Effector memory CD8-positive, alpha-beta T cell (primary cell): ENCODE measurements around the gene THSD4.

ENCODE experiments used
- ATAC-seq: fragments of 150-1000 bp; cut with Tn5 transposase; replicated peaks from 2 replicates; pipeline ENCODE4 v1.10.0; 2021; ENCODE audit warnings: mild to moderate bottlenecking, moderate library complexity
- DNase-seq, 3 experiments: peaks; one replicate each; pipeline ENCODE4 v3.0.0; 2021
- H3K27ac Mint-ChIP-seq, 2 donors: one replicate each; pipeline ENCODE4 v1.8.0; 2022; ENCODE audit warnings: mild to moderate bottlenecking in 2 of 2, mixed read lengths in 2 of 2, moderate library complexity in 2 of 2
- H3K27me3 Mint-ChIP-seq, 2 donors: one replicate each; pipeline ENCODE4 v1.8.0; 2022; ENCODE audit warnings: mixed read lengths in 2 of 2
- H3K36me3 Mint-ChIP-seq: one replicate; pipeline ENCODE4 v1.8.0; 2022; ENCODE audit warnings: mild to moderate bottlenecking, moderate library complexity, mixed read lengths; ENCODE audit not compliant: insufficient read depth
- H3K4me1 Mint-ChIP-seq, 2 donors: one replicate each; pipeline ENCODE4 v1.8.0; 2022; ENCODE audit warnings: low read depth in 2 of 2, mixed read lengths in 2 of 2
- H3K4me3 Mint-ChIP-seq, 2 donors: one replicate each; pipeline ENCODE4 v1.8.0; 2022; ENCODE audit warnings: mild to moderate bottlenecking in 2 of 2, mixed read lengths in 2 of 2, moderate library complexity in 2 of 2
- H3K9me3 Mint-ChIP-seq, 2 donors: one replicate each; pipeline ENCODE4 v1.8.0; 2022; ENCODE audit warnings: mixed read lengths in 2 of 2

THSD4 gene

DNA sequence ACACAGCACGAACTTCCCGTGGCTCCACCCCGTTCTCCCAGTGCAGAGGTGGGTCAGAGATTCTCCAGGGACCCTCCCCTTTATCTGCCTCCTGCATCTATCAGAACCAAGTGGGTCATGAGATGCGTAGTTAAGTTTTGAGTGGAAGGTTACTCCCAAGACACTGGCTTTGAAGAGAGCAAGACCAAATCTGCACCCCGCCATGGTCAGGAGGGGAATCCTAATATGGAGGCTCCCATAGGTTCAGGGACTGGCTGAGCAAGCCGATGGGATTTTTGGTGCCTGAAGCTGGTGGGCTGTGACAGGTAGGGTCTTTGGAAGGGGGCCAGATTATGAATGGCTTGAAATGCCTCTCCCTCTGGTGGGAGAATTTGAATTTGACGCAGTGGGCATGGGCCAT, 488.1 kb downstream of the THSD4 start:
- no peak for DNase-seq
- H3K9me3 Mint-ChIP-seq = peaks cover 3 to 9% of the 10 kb centered on the region in 2 donors
- ATAC-seq = no peak
- peaks cover 44% of the 10 kb centered on the region in 2 donors for H3K27me3 Mint-ChIP-seq
- H3K4me3 Mint-ChIP-seq = no peak overlapping the region
- H3K4me1 Mint-ChIP-seq = no peaks in the 10 kb centered on the region
- no peak overlapping the region for H3K27ac Mint-ChIP-seq
- H3K36me3 Mint-ChIP-seq = no peaks in the 10 kb centered on the region

DNA sequence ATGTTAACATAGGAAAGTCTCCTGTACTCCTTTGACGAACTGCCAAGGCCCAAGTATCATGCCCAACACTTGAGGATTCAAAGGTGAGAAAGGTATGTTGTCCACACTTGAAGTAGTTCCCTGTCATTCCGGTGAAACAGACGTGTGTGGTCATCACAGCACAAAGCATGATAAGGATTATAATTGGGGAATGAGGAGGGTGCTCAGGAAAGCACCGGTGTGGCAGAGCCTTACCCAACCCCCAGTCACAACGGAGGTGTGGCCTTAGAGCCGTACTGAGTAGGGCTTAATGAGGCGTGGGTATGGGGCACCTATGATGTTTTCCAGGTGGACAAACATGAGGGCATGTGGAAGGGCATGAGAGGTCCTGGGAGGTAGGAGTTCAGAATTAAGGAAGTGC, 492.1 kb downstream of the THSD4 start:
- no peaks in the 10 kb centered on the region for H3K4me1 Mint-ChIP-seq
- no peaks in the 10 kb centered on the region for H3K36me3 Mint-ChIP-seq
- no peak overlapping the region for H3K4me3 Mint-ChIP-seq
- H3K27me3 Mint-ChIP-seq = peaks cover 41 to 52% of the 10 kb centered on the region in 2 donors
- ATAC-seq = no peak
- H3K9me3 Mint-ChIP-seq = peaks cover 3 to 9% of the 10 kb centered on the region in 2 donors
- no peak for DNase-seq
- no peak overlapping the region for H3K27ac Mint-ChIP-seq

GRCh38 chr15:71610728-71611552, 495.7 kb downstream of the THSD4 start:
- no peaks in the 10 kb centered on the region for H3K36me3 Mint-ChIP-seq
- H3K27me3 Mint-ChIP-seq = peaks cover 27 to 38% of the 10 kb centered on the region in 2 donors
- DNase-seq = no peak
- no peak overlapping the region for H3K27ac Mint-ChIP-seq
- no peaks in the 10 kb centered on the region for H3K9me3 Mint-ChIP-seq
- H3K4me1 Mint-ChIP-seq = no peaks in the 10 kb centered on the region
- no peak for ATAC-seq
- no peak overlapping the region for H3K4me3 Mint-ChIP-seq

- Mint-ChIP-seq H3K9me3 (no peaks in the 10 kb centered on the region), H3K4me1 (no peaks in the 10 kb centered on the region), H3K27ac (no peak overlapping the region), H3K4me3 (no peak overlapping the region), H3K27me3 (peaks cover 30 to 44% of the 10 kb centered on the region in 2 donors), H3K36me3 (no peaks in the 10 kb centered on the region)
- ATAC-seq = no peak
- DNase-seq = no peak
Measured at GRCh38 chr15:71611553-71612396, 496.5 kb downstream of the THSD4 start.

GRCh38 chr15:71612397-71612722, 497.1 kb downstream of the THSD4 start:
- Mint-ChIP-seq H3K4me1 (no peaks in the 10 kb centered on the region), H3K9me3 (no peaks in the 10 kb centered on the region), H3K4me3 (no peak overlapping the region), H3K27ac (no peak overlapping the region), H3K27me3 (peaks cover 28 to 38% of the 10 kb centered on the region in 2 donors), H3K36me3 (no peaks in the 10 kb centered on the region)
- ATAC-seq (no peak), DNase-seq (no peak)

GRCh38 chr15:71612869-71613268, 497.6 kb downstream of the THSD4 start:
- H3K4me1 Mint-ChIP-seq = no peaks in the 10 kb centered on the region
- no peak for ATAC-seq
- H3K27me3 Mint-ChIP-seq = peaks cover 27 to 33% of the 10 kb centered on the region in 2 donors
- no peak overlapping the region for H3K4me3 Mint-ChIP-seq
- H3K9me3 Mint-ChIP-seq = no peaks in the 10 kb centered on the region
- no peak overlapping the region for H3K27ac Mint-ChIP-seq
- no peak for DNase-seq
- H3K36me3 Mint-ChIP-seq = no peaks in the 10 kb centered on the region

GRCh38 chr15:71623111-71623510, 507.8 kb downstream of the THSD4 start:
- peaks cover 45% of the 10 kb centered on the region in 2 donors for H3K27me3 Mint-ChIP-seq

GRCh38 chr15:71626596-71627088, 511.4 kb downstream of the THSD4 start:
- Mint-ChIP-seq H3K4me1 (no peaks in the 10 kb centered on the region), H3K4me3 (no peak overlapping the region), H3K27me3 (peaks cover 47 to 79% of the 10 kb centered on the region in 2 donors), H3K36me3 (no peaks in the 10 kb centered on the region), H3K27ac (no peak overlapping the region), H3K9me3 (no peaks in the 10 kb centered on the region)
- DNase-seq (no peak), ATAC-seq (no peak)

More at GRCh38 chr15:71623111-71623510, 507.8 kb downstream of the THSD4 start:
- Mint-ChIP-seq H3K9me3 (no peaks in the 10 kb centered on the region), H3K27ac (no peak overlapping the region), H3K36me3 (no peaks in the 10 kb centered on the region), H3K4me1 (no peaks in the 10 kb centered on the region), H3K4me3 (no peak overlapping the region)
- DNase-seq (no peak), ATAC-seq (no peak)

DNA sequence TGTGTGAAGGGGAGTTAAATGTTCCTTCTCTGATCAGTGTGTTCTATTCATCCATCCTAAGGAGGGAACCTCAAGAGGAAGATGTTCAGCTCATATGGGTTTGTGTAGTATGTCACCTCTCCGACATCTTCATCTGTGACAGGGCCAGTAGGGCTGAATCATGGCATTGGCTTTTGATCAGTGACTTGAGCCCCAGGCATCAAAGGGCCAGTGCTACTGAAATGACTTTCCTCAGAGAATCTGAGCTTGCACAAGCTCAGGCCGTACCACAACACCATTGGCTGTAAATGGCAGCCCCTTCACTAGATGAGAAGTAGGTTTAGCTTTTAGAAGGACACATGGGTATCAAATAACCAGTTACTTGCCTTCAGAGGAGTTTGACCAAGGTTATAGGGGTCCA, 511.9 kb downstream of the THSD4 start:
- DNase-seq (no peak), ATAC-seq (no peak)
- H3K9me3 Mint-ChIP-seq = no peaks in the 10 kb centered on the region
- no peak overlapping the region for H3K4me3 Mint-ChIP-seq
- no peak overlapping the region for H3K27ac Mint-ChIP-seq
- H3K36me3 Mint-ChIP-seq = no peaks in the 10 kb centered on the region
- peaks cover 47 to 82% of the 10 kb centered on the region in 2 donors for H3K27me3 Mint-ChIP-seq
- H3K4me1 Mint-ChIP-seq = no peaks in the 10 kb centered on the region

GRCh38 chr15:71627604-71628003, 512.3 kb downstream of the THSD4 start:
- no peak for ATAC-seq
- Mint-ChIP-seq H3K36me3 (no peaks in the 10 kb centered on the region), H3K27ac (no peak overlapping the region)

DNA sequence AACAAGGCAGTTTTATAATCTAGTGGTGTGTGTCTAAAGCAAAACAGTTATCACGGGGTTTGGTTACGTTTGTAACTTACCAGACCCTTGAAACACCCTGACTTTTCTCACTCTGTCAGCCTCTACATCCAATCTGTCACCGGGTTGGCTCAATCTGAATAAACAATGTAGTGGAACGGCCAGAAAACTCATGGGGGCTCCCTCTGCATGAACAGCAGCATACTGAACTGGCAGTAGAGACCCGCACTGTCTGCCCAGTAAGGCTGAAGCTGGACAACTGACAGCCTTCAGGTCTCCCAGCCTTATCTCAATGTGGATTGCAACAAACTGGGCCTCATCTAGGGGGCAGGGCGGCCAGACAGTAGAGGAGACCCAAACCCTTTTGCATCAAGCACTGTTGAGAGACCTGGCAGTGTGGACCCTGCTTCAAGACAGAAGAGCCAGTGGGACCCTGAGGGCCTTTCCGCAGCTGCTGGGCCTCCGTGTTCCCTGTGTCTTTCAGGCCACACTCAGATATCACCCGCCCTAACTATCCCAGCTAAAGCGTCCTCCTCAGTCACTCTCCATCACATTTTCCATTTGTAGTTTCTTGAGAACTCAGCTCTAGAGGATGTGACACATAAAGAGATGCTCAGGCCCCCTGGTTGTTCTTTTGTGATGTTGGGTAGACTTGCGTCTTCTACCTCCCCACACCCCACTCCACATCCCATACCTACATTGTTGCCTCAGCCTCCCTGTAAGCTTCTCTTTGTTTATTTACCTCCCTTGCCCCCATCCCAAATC, 513.9 kb downstream of the THSD4 start:
- no peak overlapping the region for H3K4me3 Mint-ChIP-seq
- DNase-seq = no peak
- peaks cover 38 to 80% of the 10 kb centered on the region in 2 donors for H3K27me3 Mint-ChIP-seq
- no peaks in the 10 kb centered on the region for H3K4me1 Mint-ChIP-seq
- no peak overlapping the region for H3K27ac Mint-ChIP-seq
- H3K36me3 Mint-ChIP-seq = peaks cover 3% of the 10 kb centered on the region
- ATAC-seq = no peak
- H3K9me3 Mint-ChIP-seq = no peaks in the 10 kb centered on the region

More at GRCh38 chr15:71627604-71628003, 512.3 kb downstream of the THSD4 start:
- Mint-ChIP-seq H3K9me3 (no peaks in the 10 kb centered on the region), H3K4me3 (no peak overlapping the region), H3K4me1 (no peaks in the 10 kb centered on the region), H3K27me3 (peaks cover 45 to 82% of the 10 kb centered on the region in 2 donors)
- no peak for DNase-seq

DNA sequence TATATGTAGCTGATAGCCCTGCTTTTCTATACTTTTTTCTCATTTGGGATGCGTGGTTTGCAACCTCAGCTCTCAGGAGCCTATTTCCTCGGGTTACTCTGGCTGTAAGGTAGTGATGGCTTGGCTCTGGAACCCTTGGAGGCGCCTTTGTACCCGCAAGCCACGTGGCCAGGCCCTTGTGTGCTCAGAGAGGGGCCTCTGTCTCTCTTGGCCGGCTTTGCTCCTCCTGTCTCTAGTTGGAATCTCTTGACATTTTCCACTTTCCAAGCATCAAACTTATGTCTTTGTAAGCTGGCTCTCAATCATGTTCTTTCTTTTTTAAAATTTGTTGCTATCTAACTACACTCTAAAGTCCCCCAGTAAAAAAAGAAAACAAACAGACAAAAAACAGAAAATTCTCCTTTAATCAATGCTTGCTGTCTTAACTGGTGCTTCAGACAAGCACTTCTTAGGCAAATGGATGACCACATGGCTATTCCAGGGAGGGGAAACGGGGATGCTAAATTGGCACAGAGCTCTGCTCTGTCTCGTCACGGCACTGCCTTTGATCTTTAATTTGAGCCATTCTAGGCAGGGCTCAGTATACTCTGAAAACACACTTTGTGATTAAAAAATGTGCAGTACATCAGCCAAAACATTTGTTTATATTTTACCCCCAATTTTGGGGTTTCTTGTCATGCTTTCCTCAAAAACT, 514.7 kb downstream of the THSD4 start:
- Mint-ChIP-seq H3K27me3 (peaks cover 37 to 81% of the 10 kb centered on the region in 2 donors), H3K36me3 (peaks cover 3% of the 10 kb centered on the region), H3K9me3 (no peaks in the 10 kb centered on the region), H3K27ac (no peak overlapping the region), H3K4me1 (no peaks in the 10 kb centered on the region), H3K4me3 (no peak overlapping the region)
- ATAC-seq (no peak), DNase-seq (no peak)

DNA sequence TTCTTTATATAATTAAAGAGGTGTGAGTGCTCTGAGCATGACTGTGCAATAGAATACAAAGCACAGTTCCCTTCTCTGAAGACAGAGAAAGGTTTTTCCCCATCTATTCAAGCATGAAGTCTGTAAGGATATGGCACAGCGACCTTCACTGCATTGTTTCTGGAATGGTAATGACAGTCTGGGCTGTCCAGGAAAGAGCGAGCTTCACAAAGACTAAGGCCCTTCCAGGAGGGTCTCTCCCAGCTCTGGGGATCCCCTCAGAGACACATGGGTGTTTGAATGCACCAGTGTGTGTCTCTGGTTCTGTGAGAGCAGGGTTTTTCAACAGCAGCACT, 515.2 kb downstream of the THSD4 start:
- Mint-ChIP-seq H3K36me3 (peaks cover 3% of the 10 kb centered on the region), H3K9me3 (no peaks in the 10 kb centered on the region), H3K27me3 (peaks cover 36 to 82% of the 10 kb centered on the region in 2 donors), H3K27ac (no peak overlapping the region), H3K4me1 (no peaks in the 10 kb centered on the region), H3K4me3 (no peak overlapping the region)
- ATAC-seq = no peak
- DNase-seq = no peak
